ACC112 (cell line): ENCODE data around the gene C4BPA.

Experiments used
- H2AFZ ChIP-seq: fragments of 200-600 bp; sonication (generic); one replicate; pipeline ENCODE4 v1.6.0; 2017; ENCODE audit warnings: antibody characterized with exemption, low read length; ENCODE audit not compliant: unreplicated experiment
- H3K27ac ChIP-seq: fragments of 200-600 bp; sonication (generic); 2 replicates; pipeline ENCODE4 v1.5.1; 2014; ENCODE audit warnings: low read depth, mild to moderate bottlenecking, antibody characterized with exemption, low read length, moderate library complexity
- H3K27me3 ChIP-seq: fragments of 200-600 bp; sonication (generic); 2 replicates; pipeline ENCODE4 v1.6.1; 2014; ENCODE audit warnings: mild to moderate bottlenecking, antibody characterized with exemption, low read length, moderate library complexity, mixed read lengths; ENCODE audit not compliant: insufficient read depth
- H3K36me3 ChIP-seq: fragments of 200-600 bp; sonication (generic); 2 replicates; pipeline ENCODE4 v1.6.1; 2016; ENCODE audit warnings: mild to moderate bottlenecking, antibody characterized with exemption, low read length, moderate library complexity, mixed read lengths; ENCODE audit not compliant: insufficient read depth
- H3K4me1 ChIP-seq: fragments of 200-600 bp; sonication (generic); one replicate; pipeline ENCODE4 v1.6.1; 2016; ENCODE audit warnings: low read length, mixed read lengths; ENCODE audit not compliant: insufficient read depth, unreplicated experiment, control insufficient read depth
- H3K4me3 ChIP-seq: fragments of 200-600 bp; sonication (generic); 2 replicates; pipeline ENCODE4 v1.5.1; 2014; ENCODE audit warnings: mild to moderate bottlenecking, low read depth, low read length
- H3K79me2 ChIP-seq: fragments of 200-600 bp; sonication (generic); one replicate; pipeline ENCODE4 v1.6.0; 2016; ENCODE audit warnings: low read length; ENCODE audit not compliant: control insufficient read depth, unreplicated experiment, insufficient read depth

C4BPA gene

GRCh38 chr1:207151920-207152319 is 47.9 kb downstream of the C4BPA start:
- Histone ChIP-seq H3K27ac (no peak overlapping the region), H3K27me3 (peaks cover 8% of the 10 kb centered on the region; the same call in 1 of the 2 replicates), H3K4me1 (no peaks in the 10 kb centered on the region), H3K36me3 (no peaks in the 10 kb centered on the region), H2AFZ (no peak overlapping the region), H3K4me3 (no peak overlapping the region), H3K79me2 (no peaks in the 10 kb centered on the region)

GRCh38 chr1:207152792-207153468 is 48.9 kb downstream of the C4BPA start:
- Histone ChIP-seq H3K4me1 (no peaks in the 10 kb centered on the region), H2AFZ (no peak overlapping the region), H3K27ac (no peak overlapping the region), H3K36me3 (no peaks in the 10 kb centered on the region), H3K27me3 (peaks cover 13% of the 10 kb centered on the region; the same call in 1 of the 2 replicates), H3K79me2 (no peaks in the 10 kb centered on the region), H3K4me3 (no peak overlapping the region)

- Histone ChIP-seq H3K4me3 (no peak overlapping the region), H3K27me3 (peaks cover 13% of the 10 kb centered on the region; the same call in 1 of the 2 replicates), H3K4me1 (no peaks in the 10 kb centered on the region), H3K36me3 (no peaks in the 10 kb centered on the region), H3K79me2 (no peaks in the 10 kb centered on the region), H3K27ac (no peak overlapping the region), H2AFZ (no peak overlapping the region)
Observed at GRCh38 chr1:207155028-207155427, 51.0 kb downstream of the C4BPA start.

- no peak overlapping the region for H3K27ac ChIP-seq
- no peak overlapping the region for H2AFZ ChIP-seq
- peaks cover 16% of the 10 kb centered on the region for H3K27me3 ChIP-seq
- H3K36me3 ChIP-seq = no peaks in the 10 kb centered on the region
- no peaks in the 10 kb centered on the region for H3K79me2 ChIP-seq
- H3K4me3 ChIP-seq = no peak overlapping the region
- no peaks in the 10 kb centered on the region for H3K4me1 ChIP-seq
Observed at GRCh38 chr1:207156095-207156494, 52.1 kb downstream of the C4BPA start.

- Histone ChIP-seq H3K27ac (no peak overlapping the region), H2AFZ (no peak overlapping the region), H3K27me3 (peaks cover 23% of the 10 kb centered on the region), H3K79me2 (no peaks in the 10 kb centered on the region), H3K4me3 (no peak overlapping the region), H3K36me3 (no peaks in the 10 kb centered on the region), H3K4me1 (no peaks in the 10 kb centered on the region)
Observed at GRCh38 chr1:207156826-207157225, 52.8 kb downstream of the C4BPA start.

GRCh38 chr1:207164086-207164485 is 60.1 kb downstream of the C4BPA start:
- no peak overlapping the region for H2AFZ ChIP-seq
- no peak overlapping the region for H3K4me3 ChIP-seq
- H3K79me2 ChIP-seq = no peaks in the 10 kb centered on the region
- H3K36me3 ChIP-seq = no peaks in the 10 kb centered on the region
- peaks cover 10% of the 10 kb centered on the region; the same call in 1 of the 2 replicates for H3K27me3 ChIP-seq
- no peaks in the 10 kb centered on the region for H3K4me1 ChIP-seq
- H3K27ac ChIP-seq = no peak overlapping the region

- Histone ChIP-seq H3K27ac (no peak overlapping the region), H3K27me3 (peaks cover 4% of the 10 kb centered on the region; the same call in 1 of the 2 replicates), H3K79me2 (no peaks in the 10 kb centered on the region), H3K4me3 (no peak overlapping the region), H3K4me1 (no peaks in the 10 kb centered on the region), H2AFZ (no peak overlapping the region), H3K36me3 (no peaks in the 10 kb centered on the region)
Observed at GRCh38 chr1:207172321-207172720, 68.3 kb downstream of the C4BPA start.

- Histone ChIP-seq H2AFZ (no peak overlapping the region), H3K4me3 (no peak overlapping the region), H3K79me2 (no peaks in the 10 kb centered on the region), H3K4me1 (no peaks in the 10 kb centered on the region), H3K36me3 (no peaks in the 10 kb centered on the region), H3K27me3 (peaks cover 4% of the 10 kb centered on the region; the same call in 1 of the 2 replicates), H3K27ac (no peak overlapping the region)
Observed at GRCh38 chr1:207172885-207173284, 68.9 kb downstream of the C4BPA start.

GRCh38 chr1:207173396-207173795 is 69.4 kb downstream of the C4BPA start:
- Histone ChIP-seq H2AFZ (no peak overlapping the region), H3K4me1 (no peaks in the 10 kb centered on the region), H3K4me3 (no peak overlapping the region), H3K36me3 (no peaks in the 10 kb centered on the region), H3K27ac (no peak overlapping the region), H3K27me3 (peaks cover 4% of the 10 kb centered on the region; the same call in 1 of the 2 replicates), H3K79me2 (no peaks in the 10 kb centered on the region)

GRCh38 chr1:207174913-207175312 is 70.9 kb downstream of the C4BPA start:
- no peak overlapping the region for H3K4me3 ChIP-seq
- H3K79me2 ChIP-seq = no peaks in the 10 kb centered on the region
- no peak overlapping the region for H3K27ac ChIP-seq
- H2AFZ ChIP-seq = no peak overlapping the region
- no peaks in the 10 kb centered on the region for H3K4me1 ChIP-seq
- H3K27me3 ChIP-seq = peaks cover 10% of the 10 kb centered on the region; the same call in 1 of the 2 replicates
- H3K36me3 ChIP-seq = no peaks in the 10 kb centered on the region

- no peak overlapping the region for H3K4me3 ChIP-seq
- H3K36me3 ChIP-seq = no peaks in the 10 kb centered on the region
- H3K79me2 ChIP-seq = no peaks in the 10 kb centered on the region
- no peaks in the 10 kb centered on the region for H3K4me1 ChIP-seq
- H3K27me3 ChIP-seq = peaks cover 10% of the 10 kb centered on the region
- no peak overlapping the region for H3K27ac ChIP-seq
- H2AFZ ChIP-seq = no peak overlapping the region
Observed at GRCh38 chr1:207179036-207179435, 75.0 kb downstream of the C4BPA start.
